Right lung (tissue), 5 donors: ENCODE results near the gene HTD2. TPM values are rescaled to one million over a fixed set of nuclear protein-coding genes. Genes with fewer than 3 reads are reported as not detected.
"Not testable (repeated sequence)": the region's sequence is repeated elsewhere in the genome, so short reads cannot be mapped to it uniquely, and the experiment has no call there.

Source experiments
- DNase-seq, 2 donors: peaks; one replicate each; pipeline ENCODE4 v3.0.0-alpha.2; 2013
- polyA plus RNA-seq, 5 donors: library from polyadenylated mRNA; unstranded; fragments of 120-200 nt; gene quantifications; one replicate each; pipeline versions ENCODE4 v1.2.1 to v1.2.3, GENCODE V29; 2013; ENCODE audit warnings: inconsistent platforms in 1 of 5, low replicate concordance in 1 of 5; ENCODE audit not compliant: insufficient read length in 5 of 5, insufficient read depth in 1 of 5

Gene HTD2
- polyA plus RNA-seq, 5 donors: 9.1 to 13.1 (median 11.5) TPM

- DNase-seq: not testable (repeated sequence)
These were observed 15.9 kb upstream of the HTD2 start for GRCh38 chr3:58290446-58290845.

GRCh38 chr3:58291671-58292338 lies 14.5 kb upstream of the HTD2 start:
- DNase-seq: no peak

- no peak for DNase-seq
These were observed 13.5 kb upstream of the HTD2 start for GRCh38 chr3:58292866-58293265.

GRCh38 chr3:58293516-58293915 lies 12.8 kb upstream of the HTD2 start:
- no peak for DNase-seq

- no peak for DNase-seq
These were observed 10.1 kb upstream of the HTD2 start for GRCh38 chr3:58296269-58296668.

- DNase-seq: no peak
These were observed 9.5 kb upstream of the HTD2 start for GRCh38 chr3:58296843-58297242.

- no peak for DNase-seq
These were observed 8.1 kb upstream of the HTD2 start for GRCh38 chr3:58298190-58298589.

GRCh38 chr3:58299075-58299474 lies 7.2 kb upstream of the HTD2 start:
- no peak for DNase-seq

- peak; percentile 15 to 47 for DNase-seq
These were observed 6.3 kb upstream of the HTD2 start for GRCh38 chr3:58299839-58300516.

- peak; percentile 27 to 37 for DNase-seq
These were observed 1.4 kb downstream of the HTD2 start for GRCh38 chr3:58307639-58308215.

GRCh38 chr3:58308728-58309127 lies 2.4 kb downstream of the HTD2 start:
- DNase-seq: no peak

GRCh38 chr3:58317811-58318210 lies 11.5 kb downstream of the HTD2 start:
- no peak for DNase-seq

- DNase-seq: no peak
These were observed 15.5 kb downstream of the HTD2 start for GRCh38 chr3:58321791-58322190.

- DNase-seq: no peak
These were observed 16.5 kb downstream of the HTD2 start for GRCh38 chr3:58322793-58323192.

- no peak for DNase-seq
These were observed 17.4 kb downstream of the HTD2 start for GRCh38 chr3:58323529-58324390.

- no peak for DNase-seq
These were observed 18.4 kb downstream of the HTD2 start for GRCh38 chr3:58324391-58325390.

GRCh38 chr3:58325525-58325992 lies 19.2 kb downstream of the HTD2 start:
- DNase-seq: no peak

GRCh38 chr3:58326267-58326900 lies 20.1 kb downstream of the HTD2 start:
- no peak for DNase-seq

GRCh38 chr3:58329150-58329921 lies 23.0 kb downstream of the HTD2 start:
- no peak for DNase-seq
